Suprapubic skin (tissue), 4 donors: ENCODE results near the gene MYO18B. TPM values are rescaled to one million over a fixed set of nuclear protein-coding genes. Genes with fewer than 3 reads are reported as not detected.

Source experiments
- DNase-seq, 2 donors: peaks; one replicate each; pipeline ENCODE4 v3.0.0-alpha.2; 2019; ENCODE audit warnings: low spot score in 2 of 2
- H3K27ac ChIP-seq: fragments of 200-600 bp; sonication (generic); one replicate; pipeline ENCODE4 v1.5.1; 2019
- H3K27me3 ChIP-seq: fragments of 200-600 bp; sonication (generic); one replicate; pipeline ENCODE4 v1.5.1; 2019
- H3K36me3 ChIP-seq: fragments of 200-600 bp; sonication (generic); one replicate; pipeline ENCODE4 v1.5.1; 2019
- H3K4me1 ChIP-seq: fragments of 200-600 bp; sonication (generic); one replicate; pipeline ENCODE4 v1.5.1; 2019
- H3K4me3 ChIP-seq: fragments of 200-600 bp; sonication (generic); one replicate; pipeline ENCODE4 v1.5.1; 2019; ENCODE audit warnings: mild to moderate bottlenecking
- H3K9me3 ChIP-seq: fragments of 200-600 bp; sonication (generic); one replicate; pipeline ENCODE4 v1.5.1; 2019
- CTCF ChIP-seq, 2 donors: fragments of 200-600 bp in 1 of 2; fragments of 450-650 bp in 1 of 2; sonication (generic) in 1 of 2; IDR thresholded peaks; one replicate each; pipeline ENCODE4 v1.5.1; 2016 to 2019; ENCODE audit warnings: antibody characterized with exemption in 2 of 2, mild to moderate bottlenecking in 1 of 2, moderate library complexity in 1 of 2
- EP300 ChIP-seq: sonication (generic); formaldehyde crosslinking; IDR thresholded peaks from one replicate; pipeline ENCODE4 v1.6.1; 2017; ENCODE audit warnings: antibody characterized with exemption
- POLR2A ChIP-seq, 2 donors: fragments of 450-650 bp; IDR thresholded peaks; one replicate each; pipeline ENCODE4 v1.6.1; 2017; ENCODE audit warnings: antibody characterized with exemption in 2 of 2, mild to moderate bottlenecking in 2 of 2, moderate library complexity in 2 of 2
- POLR2AphosphoS5 ChIP-seq, 3 donors: sonication (generic); formaldehyde crosslinking; IDR thresholded peaks; one replicate each; pipeline ENCODE4 v1.6.1; 2017; ENCODE audit warnings: antibody characterized with exemption in 3 of 3
- WGBS: methylation state at CpG from one replicate; pipeline ENCODE4 v1.1.5; 2018; 5-methylcytosine and 5-hydroxymethylcytosine counted together
- total RNA-seq, 4 donors: library from RNA; depleted of rRNA; stranded (reverse); fragments of >200 nt; gene quantifications; one replicate each; pipeline ENCODE4 v1.1.0, GENCODE V29; 2016

The MYO18B gene
- total RNA-seq, 4 donors from 2014 or later, result 1.2 to 3.2 (median 1.7) TPM

DNA sequence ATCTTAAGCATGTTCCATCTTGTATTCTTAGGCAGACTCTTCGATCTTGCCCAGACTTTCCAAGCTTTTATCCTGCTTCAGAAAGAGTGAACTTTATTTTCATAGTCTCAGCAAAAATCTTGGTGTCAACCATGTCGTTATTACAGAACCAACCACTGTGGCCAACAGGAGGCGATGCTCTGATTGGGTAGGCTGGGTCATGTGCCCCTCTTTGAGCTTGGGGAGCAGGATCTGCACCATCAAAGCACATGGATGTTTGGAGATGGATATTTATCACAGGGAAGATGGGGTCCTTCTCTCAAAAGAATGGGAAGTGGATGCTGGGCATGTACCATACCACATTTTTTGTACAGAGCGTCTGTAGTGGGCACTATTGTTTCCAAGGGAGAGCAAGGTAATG, 197.4 kb downstream of the MYO18B start:
- Histone ChIP-seq H3K9me3 (no peaks in the 10 kb centered on the region), H3K4me3 (no peak overlapping the region), H3K27me3 (peaks cover 21% of the 10 kb centered on the region), H3K27ac (no peak overlapping the region), H3K4me1 (no peaks in the 10 kb centered on the region), H3K36me3 (no peaks in the 10 kb centered on the region)
- no peak for DNase-seq
- TF ChIP-seq POLR2AphosphoS5 (IDR thresholded peaks at IDR 0.05) (no peak), CTCF (IDR thresholded peaks at IDR 0.05) (no peak), EP300 (no peak)
- 80% methylated on average over 4 of the region's 4 CpGs for WGBS

- WGBS, result 85% methylated on average over 2 of the region's 2 CpGs
- TF ChIP-seq EP300 (no peak), CTCF (IDR thresholded peaks at IDR 0.05) (no peak), POLR2AphosphoS5 (IDR thresholded peaks at IDR 0.05) (no peak), POLR2A (IDR thresholded peaks at IDR 0.05) (no peak)
- Histone ChIP-seq H3K27me3 (peaks cover 11% of the 10 kb centered on the region), H3K4me1 (no peaks in the 10 kb centered on the region), H3K4me3 (no peak overlapping the region), H3K27ac (no peak overlapping the region), H3K36me3 (no peaks in the 10 kb centered on the region), H3K9me3 (no peaks in the 10 kb centered on the region)
- no peak for DNase-seq
These were observed 198.5 kb downstream of the MYO18B start for GRCh38 chr22:25940479-25940878.

- H3K36me3 ChIP-seq, result no peaks in the 10 kb centered on the region
- H3K27ac ChIP-seq, result no peak overlapping the region
- H3K9me3 ChIP-seq, result no peaks in the 10 kb centered on the region
- DNase-seq, result no peak
- no peak overlapping the region for H3K4me3 ChIP-seq
- 63% methylated on average over 8 of the region's 8 CpGs for WGBS
- H3K4me1 ChIP-seq, result no peaks in the 10 kb centered on the region
- TF ChIP-seq POLR2A (IDR thresholded peaks at IDR 0.05) (no peak), POLR2AphosphoS5 (IDR thresholded peaks at IDR 0.05) (no peak), EP300 (no peak), CTCF (IDR thresholded peaks at IDR 0.05) (no peak)
- peaks cover 7% of the 10 kb centered on the region for H3K27me3 ChIP-seq
These were observed 199.5 kb downstream of the MYO18B start for GRCh38 chr22:25941365-25941960.

DNA sequence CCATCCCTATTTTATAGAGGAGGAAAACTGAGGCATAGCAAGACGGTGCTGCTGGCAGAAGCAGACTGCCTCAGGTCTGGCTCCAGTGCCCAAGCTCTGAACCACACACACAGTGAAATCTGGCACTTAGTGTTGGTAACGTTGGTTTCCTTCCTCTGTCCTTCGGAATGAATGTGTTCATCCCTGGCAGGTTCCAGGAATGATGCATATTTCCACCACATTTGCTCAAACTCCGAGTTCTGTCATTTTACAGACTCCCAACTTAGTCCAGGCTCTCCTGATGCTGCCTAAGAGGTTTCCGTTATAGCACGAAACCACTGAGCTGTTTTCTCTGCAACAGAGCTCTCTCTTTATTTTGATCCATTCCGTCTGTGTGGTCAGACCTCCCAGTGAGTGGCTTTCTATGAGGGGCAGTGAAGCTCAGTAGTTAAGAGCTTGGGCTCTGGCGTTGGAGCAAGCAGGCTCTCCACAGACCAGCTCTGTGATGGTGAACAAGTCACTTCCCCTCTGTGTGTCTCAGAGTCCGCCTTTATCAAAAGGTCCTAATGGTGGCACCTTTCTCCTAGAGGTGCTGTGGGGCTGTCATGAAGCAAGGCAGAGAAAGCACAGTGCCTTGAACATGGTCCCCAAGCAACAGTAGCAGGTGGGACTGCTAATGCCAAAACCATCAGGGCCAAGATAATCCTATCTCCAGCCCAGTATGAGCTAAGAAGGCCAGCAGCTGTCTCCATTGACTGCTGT, 200.3 kb downstream of the MYO18B start:
- no peak overlapping the region for H3K27ac ChIP-seq
- H3K9me3 ChIP-seq, result no peaks in the 10 kb centered on the region
- no peaks in the 10 kb centered on the region for H3K4me1 ChIP-seq
- no peak overlapping the region for H3K4me3 ChIP-seq
- TF ChIP-seq POLR2AphosphoS5 (IDR thresholded peaks at IDR 0.05) (no peak), EP300 (no peak), CTCF (IDR thresholded peaks at IDR 0.05) (no peak), POLR2A (IDR thresholded peaks at IDR 0.05) (no peak)
- DNase-seq, result no peak
- peaks cover 7% of the 10 kb centered on the region for H3K27me3 ChIP-seq
- WGBS, result 61% methylated on average over 9 of the region's 9 CpGs
- no peaks in the 10 kb centered on the region for H3K36me3 ChIP-seq

DNA sequence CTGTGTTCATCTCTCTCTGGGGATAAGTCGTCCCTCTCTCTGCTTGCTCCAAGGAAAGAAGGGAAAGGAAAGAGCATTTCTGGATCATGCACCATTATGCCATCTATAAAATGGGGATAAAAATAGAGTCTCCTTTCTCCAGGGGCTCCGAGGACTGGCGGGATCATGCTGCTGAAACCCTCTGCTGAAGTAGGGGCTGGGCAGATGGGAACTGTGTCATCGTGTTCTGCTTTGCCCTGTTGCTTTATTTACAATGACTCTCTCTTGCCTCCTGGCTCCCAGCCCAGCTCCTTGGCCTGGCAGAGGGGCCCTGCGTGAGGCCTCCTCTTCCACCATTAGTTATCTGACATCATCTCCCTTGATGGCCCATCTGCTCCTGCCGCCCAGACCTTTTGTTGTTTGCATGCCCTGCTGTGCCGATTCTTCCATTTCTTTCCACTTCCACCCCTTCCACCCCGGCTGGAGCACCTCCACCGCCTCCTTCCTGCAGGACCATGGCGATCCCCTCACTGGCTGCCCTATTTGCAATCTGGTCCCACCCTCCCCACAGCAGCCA, 200.9 kb downstream of the MYO18B start:
- 37% methylated on average over 10 of the region's 10 CpGs for WGBS
- DNase-seq, result no peak

More for the DNA sequence above, 200.9 kb downstream of the MYO18B start:
- H3K9me3 ChIP-seq, result no peaks in the 10 kb centered on the region
- peaks cover 7% of the 10 kb centered on the region for H3K27me3 ChIP-seq
- TF ChIP-seq EP300, result no peak
- no peak for TF ChIP-seq POLR2AphosphoS5 (IDR thresholded peaks at IDR 0.05)
- TF ChIP-seq POLR2A (IDR thresholded peaks at IDR 0.05), result no peak
- TF ChIP-seq CTCF (IDR thresholded peaks at IDR 0.05), result no peak
- no peak overlapping the region for H3K4me3 ChIP-seq
- no peaks in the 10 kb centered on the region for H3K4me1 ChIP-seq
- H3K36me3 ChIP-seq, result no peaks in the 10 kb centered on the region
- no peak overlapping the region for H3K27ac ChIP-seq
